ENCODE results near the gene ASIC2. TPM values are rescaled to one million over a fixed set of nuclear protein-coding genes. Genes with fewer than 3 reads are reported as not detected.
"Not testable (repeated sequence)": the region's sequence is repeated elsewhere in the genome, so short reads cannot be mapped to it uniquely, and the experiment has no call there.

ASIC2 gene
- total RNA-seq, 5 donors from 2014 or later (not counting 1 experiment from before 2014, with no cell fraction given): not detected

DNA sequence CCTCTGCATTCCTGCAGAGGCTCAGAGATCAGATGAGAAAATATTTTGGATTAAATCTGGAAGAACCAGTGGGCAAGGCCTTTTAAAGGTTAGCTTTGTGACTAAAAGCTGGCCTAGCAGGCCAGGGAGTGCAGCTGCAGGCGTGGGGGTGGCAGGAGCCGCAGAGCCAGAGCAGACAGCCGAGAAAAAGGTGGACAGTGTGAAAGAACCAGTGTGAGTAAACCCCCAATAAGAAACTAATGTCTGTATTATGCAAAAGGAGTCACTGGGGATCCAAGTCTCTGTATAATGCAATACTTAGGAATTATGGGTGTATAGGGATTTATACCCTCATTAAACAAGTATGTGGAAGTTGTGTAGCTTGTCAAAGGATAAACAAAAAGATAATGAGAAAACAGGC is 322.8 kb downstream of the ASIC2 start:
- Mint-ChIP-seq H3K9me3 (no peaks in the 10 kb centered on the region), H3K27me3 (peaks cover 6 to 11% of the 10 kb centered on the region in 2 donors), H3K4me3 (no peak overlapping the region), H3K36me3 (no peaks in the 10 kb centered on the region), H3K27ac (no peak overlapping the region), H3K4me1 (peaks cover 0 to 7% (median 0%) of the 10 kb centered on the region in 3 donors)
- Histone ChIP-seq H3K4me1 (ENCODE audit: control insufficient read depth in 1 of 2, extremely low read depth in 1 of 2, insufficient read depth in 2 of 2, low read length in 2 of 2) (no peaks in the 10 kb centered on the region), H3K4me3 (ENCODE audit: control insufficient read depth in 1 of 2, extremely low read depth in 1 of 2, low read length in 1 of 2) (no peak overlapping the region), H3K9me3 (no peaks in the 10 kb centered on the region), H3K27ac (ENCODE audit: low read length) (no peak overlapping the region), H3K36me3 (ENCODE audit: control insufficient read depth in 2 of 2, extremely low read depth in 1 of 2, insufficient read depth in 1 of 2, low read length in 1 of 2) (no peaks in the 10 kb centered on the region), H3K27me3 (replicated peaks in 1 of 2; ENCODE audit: control insufficient read depth in 2 of 2, extremely low read depth in 1 of 2, insufficient read depth in 2 of 2, low read length in 1 of 2) (no peaks in the 10 kb centered on the region)
- no CpG with 5 or more reads among the region's 3 CpGs for WGBS (ENCODE audit: insufficient coverage)
- POLR2A ChIA-PET: no interaction called here
- CTCF ChIA-PET: no interaction called here
- DNase-seq (no peak), ATAC-seq (replicated peaks in 1 of 4) (no peak)

DNA sequence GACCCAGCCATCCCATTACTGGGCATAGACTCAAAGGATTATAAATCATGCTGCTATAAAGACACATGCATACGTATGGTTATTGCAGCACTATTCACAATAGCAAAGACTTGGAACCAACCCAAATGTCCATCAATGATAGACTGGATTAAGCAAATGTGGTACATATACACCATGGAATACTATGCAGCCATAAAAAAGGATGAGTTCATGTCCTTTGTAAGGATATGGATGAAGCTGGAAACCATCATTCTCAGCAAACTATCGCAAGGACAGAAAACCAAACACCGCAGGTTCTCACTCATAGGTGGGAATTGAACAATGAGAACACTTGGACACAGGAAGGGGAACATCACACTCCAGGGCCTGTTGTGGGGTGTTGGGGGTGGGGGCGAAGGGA is 323.9 kb downstream of the ASIC2 start:
- H3K4me3 ChIP-seq (ENCODE audit: control insufficient read depth in 1 of 2, extremely low read depth in 1 of 2, low read length in 1 of 2); POLR2A ChIA-PET; H3K36me3 Mint-ChIP-seq; H3K4me1 Mint-ChIP-seq; H3K4me3 Mint-ChIP-seq; H3K27ac Mint-ChIP-seq; DNase-seq; H3K36me3 ChIP-seq (ENCODE audit: control insufficient read depth in 2 of 2, extremely low read depth in 1 of 2, insufficient read depth in 1 of 2, low read length in 1 of 2); H3K9me3 ChIP-seq; H3K4me1 ChIP-seq (ENCODE audit: control insufficient read depth in 1 of 2, extremely low read depth in 1 of 2, insufficient read depth in 2 of 2, low read length in 2 of 2); H3K9me3 Mint-ChIP-seq; CTCF ChIA-PET; H3K27ac ChIP-seq (ENCODE audit: low read length); H3K27me3 ChIP-seq (replicated peaks in 1 of 2; ENCODE audit: control insufficient read depth in 2 of 2, extremely low read depth in 1 of 2, insufficient read depth in 2 of 2, low read length in 1 of 2); ATAC-seq (replicated peaks in 1 of 4): not testable (repeated sequence)
- H3K27me3 Mint-ChIP-seq: peaks cover 12 to 19% of the 10 kb centered on the region in 2 donors
- no CpG with 5 or more reads among the region's 4 CpGs for WGBS (ENCODE audit: insufficient coverage)

DNA sequence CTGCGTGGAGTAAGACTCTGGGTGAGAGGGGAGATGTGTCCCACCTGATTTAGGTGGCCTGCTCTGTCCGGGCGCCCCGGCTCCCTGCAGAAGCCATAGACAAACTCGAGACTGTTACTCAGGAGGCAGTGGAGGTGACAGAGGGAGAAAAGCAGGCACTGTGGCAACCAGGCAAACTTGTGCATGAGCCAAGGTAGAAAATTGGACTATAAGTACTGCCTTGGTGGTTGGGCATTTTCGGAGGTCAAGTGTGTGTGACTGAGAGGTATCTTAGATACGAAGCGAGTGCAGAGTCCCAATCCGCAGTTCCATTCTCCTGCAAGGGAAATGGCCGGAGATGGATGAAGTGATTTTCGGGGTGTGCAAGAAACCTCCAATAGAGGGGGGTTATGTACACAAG is 328.6 kb downstream of the ASIC2 start:
- no peak overlapping the region for H3K27ac ChIP-seq (ENCODE audit: low read length)
- H3K4me3 ChIP-seq (ENCODE audit: control insufficient read depth in 1 of 2, extremely low read depth in 1 of 2, low read length in 1 of 2): no peak overlapping the region
- H3K4me1 ChIP-seq (ENCODE audit: control insufficient read depth in 1 of 2, extremely low read depth in 1 of 2, insufficient read depth in 2 of 2, low read length in 2 of 2): no peaks in the 10 kb centered on the region
- Mint-ChIP-seq H3K27me3 (peaks cover 32 to 43% of the 10 kb centered on the region in 2 donors), H3K4me3 (no peak overlapping the region), H3K9me3 (no peaks in the 10 kb centered on the region), H3K36me3 (no peaks in the 10 kb centered on the region), H3K27ac (no peak overlapping the region), H3K4me1 (no peaks in the 10 kb centered on the region)
- CTCF ChIA-PET: no interaction called here
- no peaks in the 10 kb centered on the region for H3K9me3 ChIP-seq
- DNase-seq (no peak), ATAC-seq (replicated peaks in 1 of 4) (no peak)
- 81% methylated on average over 10 of the region's 11 CpGs for WGBS (ENCODE audit: insufficient coverage)
- H3K27me3 ChIP-seq (replicated peaks in 1 of 2; ENCODE audit: control insufficient read depth in 2 of 2, extremely low read depth in 1 of 2, insufficient read depth in 2 of 2, low read length in 1 of 2): peaks cover 0 to 19% of the 10 kb centered on the region in 2 experiments
- POLR2A ChIA-PET: no interaction called here
- H3K36me3 ChIP-seq (ENCODE audit: control insufficient read depth in 2 of 2, extremely low read depth in 1 of 2, insufficient read depth in 1 of 2, low read length in 1 of 2): no peaks in the 10 kb centered on the region

Measured in T-cell (primary cell).